Small intestine (tissue), 7 donors: Measurements from ENCODE around the gene PON2. TPM values are rescaled to one million over a fixed set of nuclear protein-coding genes. Genes with fewer than 3 reads are reported as not detected.
"Not testable (repeated sequence)": the region's sequence is repeated elsewhere in the genome, so short reads cannot be mapped to it uniquely, and the experiment has no call there.

Experiments
- DNase-seq, 2 donors: peaks; one replicate each; pipeline versions ENCODE4 v3.0.0 to v3.0.0-alpha.2; 2013
- FAIRE-seq: peaks from 2 replicates; lab custom pipeline; 2012; peaks lifted over from hg19 to GRCh38; lab: Jason Lieb, UNC
- H3K27ac ChIP-seq, 3 donors: one replicate each; pipeline ENCODE4 v1.5.1; 2013; ENCODE audit warnings: low read length in 2 of 3, mild to moderate bottlenecking in 2 of 3, control low read depth in 1 of 3, inconsistent platforms in 1 of 3, low read depth in 1 of 3, moderate library complexity in 1 of 3
- H3K27me3 ChIP-seq, 3 donors: one replicate each; pipeline ENCODE4 v1.6.1; 2013; ENCODE audit warnings: low read length in 3 of 3, inconsistent platforms in 1 of 3; ENCODE audit not compliant: control insufficient read depth in 3 of 3, insufficient read depth in 3 of 3
- H3K36me3 ChIP-seq, 3 donors: one replicate each; pipeline ENCODE4 v1.6.1; 2013; ENCODE audit warnings: low read length in 3 of 3, inconsistent platforms in 1 of 3, low read depth in 1 of 3, mild to moderate bottlenecking in 1 of 3, moderate library complexity in 1 of 3; ENCODE audit not compliant: control insufficient read depth in 3 of 3, insufficient read depth in 2 of 3
- H3K4me1 ChIP-seq, 3 donors: one replicate each; pipeline ENCODE4 v1.6.1; 2013; ENCODE audit warnings: low read length in 2 of 3, inconsistent platforms in 1 of 3, low read depth in 1 of 3, mild to moderate bottlenecking in 1 of 3, moderate library complexity in 1 of 3; ENCODE audit not compliant: control insufficient read depth in 3 of 3, insufficient read depth in 2 of 3
- H3K4me3 ChIP-seq, 3 donors: one replicate each; pipeline ENCODE4 v1.5.1; 2013; ENCODE audit warnings: low read length in 3 of 3, control low read depth in 1 of 3, inconsistent platforms in 1 of 3, low read depth in 1 of 3, mild to moderate bottlenecking in 1 of 3, moderate library complexity in 1 of 3
- H3K9me3 ChIP-seq, 2 donors: one replicate each; pipeline ENCODE4 v1.6.1; 2013; ENCODE audit warnings: low read depth in 1 of 2, low read length in 1 of 2; ENCODE audit not compliant: control insufficient read depth in 2 of 2, insufficient read depth in 1 of 2
- WGBS, 3 donors: extraction: QIAGEN DNeasy Blood & Tissue Kit; methylation state at CpG; one replicate each; pipeline ENCODE4 v1.1.7; 2013; 5-methylcytosine and 5-hydroxymethylcytosine counted together
- polyA plus RNA-seq, 4 donors: library from polyadenylated mRNA; stranded (reverse) in 3 of 4; unstranded in 1 of 4; fragments of 200-250 nt in 3 of 4; fragments of 120-200 nt in 1 of 4; gene quantifications; one replicate each; pipeline versions ENCODE4 v1.2.1 to v1.2.3, GENCODE V29; 2013
- donor health status: healthy with polysubstance abuse.
- donor health status: control.
- donor health status: control.
- donor health status: Bipolar disorder and iron deficiency.
- donor health status: healthy.

Gene PON2
- polyA plus RNA-seq, 4 donors, result 51.6 to 325 (median 93.7) TPM

- Histone ChIP-seq H3K4me1 (peaks cover 0 to 15% (median 0%) of the 10 kb centered on the region in 3 donors), H3K27ac (peak overlapping the region in 1 of 3 donors; percentile 77), H3K27me3 (no peaks in the 10 kb centered on the region), H3K4me3 (peak overlapping the region in 2 of 3 donors; percentile 56 to 84), H3K9me3 (no peaks in the 10 kb centered on the region), H3K36me3 (peaks cover 0 to 3% (median 0%) of the 10 kb centered on the region in 3 donors)
- WGBS, 3 donors, result 61 to 83% (median 72%) methylated on average over 11 of the region's 11 CpGs
- FAIRE-seq (no peak), DNase-seq (peak in 1 of 2 donors; percentile 12)
Observed at GRCh38 chr7:95395755-95396135, 39.1 kb downstream of the PON2 start.

- Histone ChIP-seq H3K4me1 (peaks cover 0 to 6% (median 0%) of the 10 kb centered on the region in 3 donors), H3K4me3 (no peak overlapping the region), H3K27me3 (no peaks in the 10 kb centered on the region), H3K9me3 (no peaks in the 10 kb centered on the region), H3K36me3 (peaks cover 0 to 3% (median 0%) of the 10 kb centered on the region in 3 donors), H3K27ac (no peak overlapping the region)
- FAIRE-seq, result no peak
- DNase-seq, result no peak
- WGBS, 3 donors, result 64 to 88% (median 87%) methylated on average over 3 of the region's 3 CpGs
Observed at GRCh38 chr7:95394370-95394769, 40.5 kb downstream of the PON2 start.

- H3K27me3 ChIP-seq, result no peaks in the 10 kb centered on the region
- no peak overlapping the region for H3K27ac ChIP-seq
- H3K4me1 ChIP-seq, result no peaks in the 10 kb centered on the region
- 72 to 77% (median 72%) methylated on average over 2 of the region's 2 CpGs for WGBS, 3 donors
- DNase-seq (no peak), FAIRE-seq (no peak)
- peaks cover 0 to 3% (median 0%) of the 10 kb centered on the region in 3 donors for H3K36me3 ChIP-seq
- no peaks in the 10 kb centered on the region for H3K9me3 ChIP-seq
- no peak overlapping the region for H3K4me3 ChIP-seq
Observed at GRCh38 chr7:95391761-95392160, 43.1 kb downstream of the PON2 start.

GRCh38 chr7:95389516-95389915 lies 45.3 kb downstream of the PON2 start:
- FAIRE-seq (no peak), DNase-seq (no peak)
- no peaks in the 10 kb centered on the region for H3K27me3 ChIP-seq
- no peak overlapping the region for H3K27ac ChIP-seq
- H3K36me3 ChIP-seq, result peaks cover 0 to 3% (median 0%) of the 10 kb centered on the region in 3 donors
- no peaks in the 10 kb centered on the region for H3K4me1 ChIP-seq
- no peaks in the 10 kb centered on the region for H3K9me3 ChIP-seq
- WGBS, 3 donors, result 80 to 87% (median 86%) methylated on average over 7 of the region's 7 CpGs
- H3K4me3 ChIP-seq, result no peak overlapping the region

GRCh38 chr7:95379457-95379856 lies 55.4 kb downstream of the PON2 start:
- H3K4me3 ChIP-seq, H3K4me1 ChIP-seq, FAIRE-seq, H3K27me3 ChIP-seq, DNase-seq, H3K27ac ChIP-seq: not testable (repeated sequence)
- Histone ChIP-seq H3K9me3 (peaks cover 0 to 19% of the 10 kb centered on the region in 2 donors), H3K36me3 (peaks cover 0 to 12% (median 0%) of the 10 kb centered on the region in 3 donors)
- WGBS, 3 donors, result 90 to 100% (median 95%) methylated on average over 9 to 10 of the region's 10 CpGs

- H3K27me3 ChIP-seq, result no peaks in the 10 kb centered on the region
- no peaks in the 10 kb centered on the region for H3K4me1 ChIP-seq
- FAIRE-seq, result no peak
- no peak overlapping the region for H3K4me3 ChIP-seq
- WGBS, 3 donors, result 85 to 90% (median 89%) methylated on average over 18 of the region's 18 CpGs
- peaks cover 0 to 19% of the 10 kb centered on the region in 2 donors for H3K9me3 ChIP-seq
- no peak for DNase-seq
- H3K27ac ChIP-seq, result no peak overlapping the region
- H3K36me3 ChIP-seq, result peaks cover 0 to 12% (median 0%) of the 10 kb centered on the region in 3 donors
Observed at GRCh38 chr7:95376632-95377400, 58.0 kb downstream of the PON2 start.

- H3K27me3 ChIP-seq, result no peaks in the 10 kb centered on the region
Observed at GRCh38 chr7:95375591-95376257, 59.1 kb downstream of the PON2 start.

GRCh38 chr7:95373323-95373722 lies 61.5 kb downstream of the PON2 start:
- FAIRE-seq (no peak), DNase-seq (no peak)
- Histone ChIP-seq H3K4me1 (no peaks in the 10 kb centered on the region), H3K9me3 (peaks cover 0 to 5% of the 10 kb centered on the region in 2 donors), H3K27me3 (no peaks in the 10 kb centered on the region), H3K27ac (no peak overlapping the region), H3K4me3 (no peak overlapping the region), H3K36me3 (peaks cover 0 to 8% (median 0%) of the 10 kb centered on the region in 3 donors)
- 79 to 85% (median 85%) methylated on average over 4 of the region's 4 CpGs for WGBS, 3 donors

More at GRCh38 chr7:95375591-95376257, 59.1 kb downstream of the PON2 start:
- Histone ChIP-seq H3K4me1 (no peaks in the 10 kb centered on the region), H3K9me3 (peaks cover 0 to 19% of the 10 kb centered on the region in 2 donors), H3K27ac (no peak overlapping the region), H3K36me3 (peaks cover 0 to 12% (median 0%) of the 10 kb centered on the region in 3 donors), H3K4me3 (no peak overlapping the region)
- DNase-seq (no peak), FAIRE-seq (no peak)
- 79 to 88% (median 88%) methylated on average over 2 of the region's 2 CpGs for WGBS, 3 donors
